Common myeloid progenitor, CD34-positive (primary cell): ENCODE measurements around the gene TFR2.

ENCODE experiments used
- CTCF ChIA-PET: fragments of 350-600 bp; sonication (Branson Sonifier 250); formaldehyde crosslinking; loops from one replicate; lab custom pipeline; 2021; ENCODE audit warnings: antibody characterized with exemption; lab: Charles Lee
- POLR2A ChIA-PET: fragments of 350-600 bp; sonication (Branson Sonifier 250); formaldehyde crosslinking; loops from one replicate; lab custom pipeline; 2021; ENCODE audit warnings: antibody characterized with exemption; lab: Charles Lee
- DNase-seq, 3 donors: peaks; one replicate each; pipeline versions ENCODE4 v3.0.0 to v3.0.0-alpha.2; 2013
- H3K27ac ChIP-seq, 2 experiments: 1 replicate in 1 of 2; 2 replicates in 1 of 2; pipeline ENCODE4 v1.7.0; 2013; ENCODE audit warnings: inconsistent platforms in 2 of 2, low read length in 2 of 2, mild to moderate bottlenecking in 2 of 2, low read depth in 1 of 2, moderate library complexity in 1 of 2; ENCODE audit not compliant: severe bottlenecking in 2 of 2, insufficient read depth in 1 of 2, poor library complexity in 1 of 2
- H3K27me3 ChIP-seq, 5 experiments: replicated peaks in 2 of 5; 1 replicate in 3 of 5; 2 replicates in 2 of 5; pipeline versions ENCODE4 v1.6.1 to v1.7.0; 2013; ENCODE audit warnings: low read length in 4 of 5, mild to moderate bottlenecking in 2 of 5, moderate library complexity in 2 of 5, inconsistent platforms in 1 of 5; ENCODE audit not compliant: insufficient read depth in 5 of 5, control insufficient read depth in 4 of 5
- H3K36me3 ChIP-seq, 4 experiments: 1 replicate in 2 of 4; 2 replicates in 2 of 4; pipeline versions ENCODE4 v1.6.1 to v1.7.0; 2013; ENCODE audit warnings: low read length in 3 of 4, control low read depth in 1 of 4, mild to moderate bottlenecking in 1 of 4; ENCODE audit not compliant: control insufficient read depth in 4 of 4, insufficient read depth in 4 of 4
- H3K4me1 ChIP-seq, 4 experiments: 1 replicate in 3 of 4; 2 replicates in 1 of 4; pipeline versions ENCODE4 v1.6.1 to v1.7.1; 2013; ENCODE audit warnings: low read length in 3 of 4, mild to moderate bottlenecking in 3 of 4, control low read depth in 1 of 4, inconsistent platforms in 1 of 4, moderate library complexity in 1 of 4; ENCODE audit not compliant: control insufficient read depth in 4 of 4, insufficient read depth in 4 of 4; ENCODE audit errors: control extremely low read depth in 1 of 4
- H3K4me3 ChIP-seq, 7 experiments: 1 replicate in 4 of 7; 2 replicates in 3 of 7; pipeline versions ENCODE4 v1.5.1 to v1.7.0; 2013; ENCODE audit warnings: mild to moderate bottlenecking in 7 of 7, low read length in 6 of 7, moderate library complexity in 6 of 7, inconsistent platforms in 2 of 7, low read depth in 2 of 7, control low read depth in 1 of 7; ENCODE audit not compliant: insufficient read depth in 4 of 7, control insufficient read depth in 1 of 7; ENCODE audit errors: extremely low read depth in 1 of 7
- H3K9me3 ChIP-seq, 5 experiments: 1 replicate in 4 of 5; 2 replicates in 1 of 5; pipeline versions ENCODE4 v1.6.1 to v1.7.1; 2013; ENCODE audit warnings: low read length in 4 of 5, mild to moderate bottlenecking in 2 of 5, inconsistent platforms in 1 of 5, low read depth in 1 of 5, moderate library complexity in 1 of 5; ENCODE audit not compliant: control insufficient read depth in 4 of 5, insufficient read depth in 2 of 5; ENCODE audit errors: control extremely low read depth in 1 of 5
- WGBS: methylation state at CpG from one replicate; pipeline ENCODE4 v1.1.5; 2013; ENCODE audit not compliant: insufficient coverage; 5-methylcytosine and 5-hydroxymethylcytosine counted together

Gene TFR2

DNA sequence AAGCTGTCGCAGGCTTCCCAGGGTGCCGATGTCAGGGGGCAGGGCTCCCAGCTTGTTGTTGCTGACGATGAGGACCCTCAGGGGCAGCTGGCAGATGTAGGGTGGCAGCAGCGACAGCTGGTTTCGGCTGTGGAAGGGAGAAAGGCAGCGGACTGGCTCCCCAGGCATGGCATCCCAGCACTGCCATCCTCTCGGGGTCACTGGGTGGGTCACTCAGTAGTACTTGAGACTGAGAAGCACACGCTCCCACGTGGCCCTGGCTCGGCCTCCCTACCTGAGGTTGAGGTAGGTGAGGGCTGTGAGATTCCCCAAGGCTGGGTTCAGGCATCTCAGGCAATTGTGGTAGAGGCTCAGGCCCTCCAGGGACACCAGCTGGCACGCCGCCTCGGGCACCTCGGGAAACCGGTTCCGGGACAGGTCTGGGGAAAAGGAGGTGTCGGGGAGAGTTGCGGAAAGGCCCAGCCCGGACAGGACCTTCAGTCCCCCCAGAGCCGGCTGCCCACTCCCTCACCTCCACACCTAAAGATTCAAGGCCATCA, 59.2 kb downstream of the TFR2 start:
- Histone ChIP-seq H3K9me3 (no peaks in the 10 kb centered on the region), H3K36me3 (peaks cover 7 to 54% (median 45%) of the 10 kb centered on the region in 4 experiments), H3K4me3 (peak overlapping the region in 5 of 7 experiments; percentile 20 to 96 (median 95)), H3K27ac (peak overlapping the region; percentile 78 to 94), H3K27me3 (no peaks in the 10 kb centered on the region), H3K4me1 (peaks cover 6 to 51% (median 43%) of the 10 kb centered on the region in 4 experiments)
- 90% methylated on average over 14 of the region's 20 CpGs for WGBS
- ChIA-PET CTCF (interaction anchor here (1.2 to 12.6 kb wide), 4 partner anchors 9 to 21 kb away, joined by 3 to 242 read pairs (median 9); partner anchors contain the start of genes PCOLCE and SAP25), POLR2A (no interaction called here)
- no peak for DNase-seq

DNA sequence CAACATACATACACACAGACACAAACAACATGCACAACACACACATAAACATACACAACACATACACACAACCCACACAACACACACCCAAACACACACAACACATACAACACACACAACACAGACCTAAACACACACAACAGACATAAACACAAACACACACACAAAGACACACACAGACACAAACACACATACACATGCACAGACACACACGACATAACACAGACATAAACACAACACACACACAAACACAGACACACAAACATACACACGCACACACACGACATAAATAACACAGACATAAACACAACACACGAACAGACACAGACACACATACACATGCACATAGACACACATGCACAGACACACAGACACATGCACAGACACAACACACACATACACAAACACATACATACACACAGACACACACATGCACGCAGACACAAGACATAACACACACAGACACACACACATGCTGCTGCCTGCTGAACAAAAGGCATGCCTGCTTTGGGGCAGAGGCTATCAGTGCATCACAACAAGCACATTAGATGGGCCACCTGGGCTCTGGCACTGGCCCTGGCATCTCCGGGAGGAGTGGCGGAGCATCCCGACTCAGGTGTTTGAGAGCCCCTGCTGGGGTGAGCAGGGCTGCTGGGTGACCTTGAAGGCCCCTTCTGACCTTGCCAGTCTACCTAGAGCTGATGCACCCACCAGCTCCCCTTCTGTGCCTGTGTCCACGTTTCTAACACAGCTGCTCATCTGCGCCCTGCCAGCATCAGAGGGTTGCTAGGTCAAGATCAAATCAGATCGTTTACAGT, 60.7 kb downstream of the TFR2 start:
- Histone ChIP-seq H3K27ac (peak overlapping the region in 1 of 2 experiments; percentile 94), H3K4me1 (peaks cover 6 to 46% (median 39%) of the 10 kb centered on the region in 4 experiments), H3K4me3 (no peak overlapping the region), H3K36me3 (peaks cover 7 to 68% (median 57%) of the 10 kb centered on the region in 4 experiments), H3K9me3 (no peaks in the 10 kb centered on the region), H3K27me3 (no peaks in the 10 kb centered on the region)
- DNase-seq: no peak
- 95% methylated on average over 10 of the region's 11 CpGs for WGBS
- CTCF ChIA-PET: interaction anchor here (1.6 to 12.6 kb wide), 3 partner anchors 8 to 17 kb away, joined by 7 to 242 read pairs (median 11); partner anchors contain the start of gene SAP25
- POLR2A ChIA-PET: interaction anchor here (0.6 kb wide), 1 partner anchor 514 kb away, joined by 6 read pairs; no protein-coding TSS in a partner anchor

DNA sequence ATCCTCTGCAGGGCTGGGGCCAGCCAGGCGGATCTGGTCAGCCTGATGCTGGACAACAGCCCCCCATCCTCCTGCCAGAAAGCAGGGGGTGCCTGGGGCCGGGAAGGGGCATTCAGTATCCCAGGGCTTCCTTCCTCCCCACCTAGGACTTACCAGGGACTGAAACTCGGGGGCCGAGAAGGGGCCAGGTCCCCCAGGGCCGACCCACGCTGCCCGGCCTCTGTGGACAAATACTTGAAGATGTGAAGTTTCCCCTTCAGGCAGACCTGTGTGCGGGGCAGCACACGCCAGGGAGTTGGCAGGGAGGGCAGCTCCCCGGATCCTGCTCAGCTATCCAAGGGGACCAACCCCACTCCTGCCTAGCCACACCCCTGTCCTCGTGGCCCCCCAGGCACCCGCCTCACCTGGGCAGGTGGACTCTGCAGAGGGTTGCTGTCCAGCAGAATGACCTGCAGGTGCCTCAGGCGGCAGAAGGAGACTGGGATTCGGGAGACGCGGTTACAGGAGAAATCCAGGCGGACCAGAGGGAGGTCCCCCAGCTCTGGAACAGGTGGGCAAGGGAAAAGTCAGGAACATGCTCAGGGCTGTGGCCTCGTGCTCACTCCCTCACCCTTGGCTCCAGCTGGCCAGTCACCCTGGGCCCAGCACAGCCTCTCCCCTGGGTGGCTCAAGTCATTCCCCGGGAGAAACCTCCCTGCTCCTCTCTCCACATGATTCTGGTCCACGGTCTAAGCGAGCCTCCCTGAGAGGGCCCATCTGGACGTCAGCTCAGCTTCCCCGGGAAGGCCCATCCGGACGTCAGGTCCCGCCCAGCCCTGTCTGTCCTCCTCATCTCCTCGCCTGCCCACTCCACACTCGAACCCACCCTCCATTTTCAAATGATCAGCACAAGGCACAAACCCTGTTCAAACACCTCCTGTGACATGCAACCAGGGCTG, 62.8 kb downstream of the TFR2 start:
- H3K27ac ChIP-seq: no peak overlapping the region
- no peaks in the 10 kb centered on the region for H3K27me3 ChIP-seq
- H3K9me3 ChIP-seq: no peaks in the 10 kb centered on the region
- H3K4me1 ChIP-seq: peaks cover 6 to 26% (median 21%) of the 10 kb centered on the region in 4 experiments
- no peak for DNase-seq
- WGBS: 96% methylated on average over 25 of the region's 28 CpGs
- no peak overlapping the region for H3K4me3 ChIP-seq
- peaks cover 7 to 88% (median 76%) of the 10 kb centered on the region in 4 experiments for H3K36me3 ChIP-seq
- ChIA-PET CTCF (interaction anchor here (1.5 to 4.5 kb wide), 2 partner anchors 13 to 19 kb away, joined by 5 to 29 read pairs; no protein-coding TSS in a partner anchor), POLR2A (no interaction called here)

DNA sequence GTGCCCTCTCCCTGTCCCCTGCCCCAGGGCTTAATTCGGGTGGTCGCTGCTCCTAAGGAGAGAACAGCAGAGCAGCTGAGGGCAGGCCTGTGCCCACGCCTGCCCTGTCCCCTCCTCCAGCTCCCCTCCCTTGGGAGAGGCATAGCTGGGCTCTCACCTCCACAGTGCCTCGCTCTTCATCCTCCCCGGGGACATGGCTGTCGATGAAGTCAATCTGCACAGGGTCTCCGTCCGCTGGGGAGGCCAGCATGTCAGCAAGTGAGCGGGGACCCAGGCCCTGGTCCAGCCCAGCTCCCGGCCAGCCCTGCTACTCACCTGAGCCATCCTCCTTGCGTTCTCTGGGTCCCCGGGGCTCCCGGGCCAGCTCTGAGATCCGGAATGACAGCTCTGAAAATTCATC, 63.8 kb downstream of the TFR2 start:
- no peak overlapping the region for H3K4me3 ChIP-seq
- DNase-seq: no peak
- ChIA-PET CTCF (interaction anchor here (1.3 to 4.5 kb wide), 4 partner anchors 9 to 108 kb away, joined by 5 to 29 read pairs (median 6); partner anchors contain the start of genes FBXO24 and LRCH4), POLR2A (interaction anchor here (0.9 kb wide), 1 partner anchor 9 kb away, joined by 4 read pairs; the partner anchor contains the start of genes FBXO24 and LRCH4)
- no peaks in the 10 kb centered on the region for H3K27me3 ChIP-seq
- WGBS: 94% methylated on average over 13 of the region's 14 CpGs
- no peaks in the 10 kb centered on the region for H3K9me3 ChIP-seq
- peaks cover 7 to 94% (median 81%) of the 10 kb centered on the region in 4 experiments for H3K36me3 ChIP-seq
- H3K27ac ChIP-seq: no peak overlapping the region
- peaks cover under 1 to 16% (median 11%) of the 10 kb centered on the region in 4 experiments for H3K4me1 ChIP-seq

DNA sequence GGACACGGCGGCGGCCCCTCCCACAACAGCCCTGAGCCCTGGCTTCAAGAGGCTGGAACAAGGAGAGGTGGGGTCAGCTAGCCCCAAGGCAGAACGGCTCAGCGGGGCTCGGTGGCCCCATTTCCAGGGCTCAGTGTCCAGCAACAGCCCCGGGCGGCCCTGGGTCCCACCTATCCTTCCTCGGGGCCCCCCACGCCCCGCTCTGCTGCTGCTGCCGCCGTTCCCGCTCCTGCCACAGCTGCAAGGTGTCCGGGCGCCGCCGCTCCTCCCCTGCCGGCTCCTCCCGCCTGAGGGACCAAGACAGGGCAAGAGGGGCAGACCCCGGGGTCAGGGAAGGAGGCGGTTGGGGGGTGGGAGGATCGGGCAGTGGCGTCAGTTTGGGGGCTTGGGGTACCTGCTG, 64.2 kb downstream of the TFR2 start:
- ChIA-PET CTCF (interaction anchor here (0.6 to 4.5 kb wide), 5 partner anchors 9 to 1735 kb away, joined by 4 to 29 read pairs (median 5); partner anchors contain the start of genes FBXO24 and LRCH4), POLR2A (interaction anchor here (0.9 kb wide), 1 partner anchor 9 kb away, joined by 4 read pairs; the partner anchor contains the start of genes FBXO24 and LRCH4)
- Histone ChIP-seq H3K36me3 (peaks cover 6 to 94% (median 80%) of the 10 kb centered on the region in 4 experiments), H3K9me3 (no peaks in the 10 kb centered on the region), H3K4me3 (no peak overlapping the region), H3K27ac (no peak overlapping the region), H3K27me3 (no peaks in the 10 kb centered on the region), H3K4me1 (peaks cover 0 to 12% (median 7%) of the 10 kb centered on the region in 4 experiments)
- WGBS: 91% methylated on average over 22 of the region's 24 CpGs
- no peak for DNase-seq

DNA sequence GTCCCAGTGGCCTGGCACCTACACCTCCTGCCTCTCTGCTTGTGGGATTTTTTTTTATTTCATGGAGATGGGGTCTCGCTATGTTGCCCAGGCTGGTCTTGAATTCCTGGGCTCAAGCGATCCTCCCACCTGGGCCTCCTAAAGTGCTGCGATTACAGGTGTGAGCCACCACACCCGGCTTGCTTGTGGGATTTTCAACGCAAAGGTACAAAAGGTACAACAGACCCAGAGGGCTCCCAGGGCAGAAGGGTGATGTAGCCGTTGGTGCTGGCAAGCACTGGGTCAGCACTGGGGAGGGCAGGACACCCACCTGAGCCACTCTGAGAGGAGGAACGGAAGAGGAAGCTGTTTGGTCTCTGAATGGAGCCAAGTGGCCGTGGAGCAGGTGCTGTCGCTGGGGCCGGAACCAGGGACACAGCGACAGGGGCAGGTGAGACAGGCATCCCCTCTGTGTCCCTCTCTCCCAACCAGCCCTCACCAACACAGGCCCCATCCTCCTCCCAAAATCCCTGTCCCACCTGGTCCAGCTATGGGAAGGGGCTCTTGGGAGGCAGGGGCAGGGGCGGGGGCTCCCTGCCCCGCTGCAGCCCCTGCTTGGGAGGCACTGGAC, 64.9 kb downstream of the TFR2 start:
- POLR2A ChIA-PET: no interaction called here
- Histone ChIP-seq H3K27ac (no peak overlapping the region), H3K36me3 (peaks cover 6 to 91% (median 77%) of the 10 kb centered on the region in 4 experiments), H3K9me3 (no peaks in the 10 kb centered on the region), H3K4me3 (no peak overlapping the region), H3K27me3 (no peaks in the 10 kb centered on the region), H3K4me1 (peaks cover 0 to 6% (median 2%) of the 10 kb centered on the region in 4 experiments)
- WGBS: 98% methylated on average over 9 of the region's 13 CpGs
- CTCF ChIA-PET: interaction anchor here (0.6 to 4.5 kb wide), 4 partner anchors 10 to 1736 kb away, joined by 4 to 29 read pairs (median 6); partner anchors contain the start of genes FBXO24 and LRCH4
- no peak for DNase-seq
